ENCODE results near the gene FBXL13. TPM values are rescaled to one million over a fixed set of nuclear protein-coding genes. Genes with fewer than 3 reads are reported as not detected.

The FBXL13 gene
- total and polyA plus RNA-seq, 10 of the 15 experiments (the other 5 are each of a cell fraction or from before 2014, with no cell fraction given) = 0.08 to 0.95 (median 0.28) TPM; not detected in 2

DNA sequence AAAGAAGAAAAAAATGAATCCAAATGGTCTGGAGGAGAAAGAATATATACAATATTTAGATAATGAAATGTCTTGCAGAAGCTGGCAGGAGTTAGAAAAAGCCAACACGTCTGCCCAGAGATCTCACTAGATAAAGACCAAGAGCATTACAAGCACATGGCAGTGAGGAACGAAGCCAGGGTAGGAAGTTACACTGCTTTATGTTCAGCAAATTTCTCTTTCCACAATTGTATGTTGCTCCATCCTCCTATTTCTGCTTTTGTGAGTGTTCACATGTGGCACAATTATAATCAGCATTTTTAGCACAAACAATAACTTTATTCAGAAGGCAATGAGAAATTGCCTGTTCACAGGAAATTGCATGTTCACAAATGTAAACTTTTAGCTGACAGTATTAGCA, 108.1 kb downstream of the FBXL13 start:
- H3K9ac ChIP-seq (ENCODE audit: control insufficient read depth, insufficient read depth, low read length) = no peak overlapping the region
- H3K27me3 ChIP-seq (replicated peaks in 1 of 2; ENCODE audit: control insufficient read depth in 2 of 2, insufficient read depth in 2 of 2, low read length in 1 of 2) = no peaks in the 10 kb centered on the region
- FAIRE-seq = no peak
- H3K4me3 ChIP-seq = no peak overlapping the region
- H3K4me1 ChIP-seq (ENCODE audit: control insufficient read depth, insufficient read depth, low read length) = no peaks in the 10 kb centered on the region
- H3K4me2 ChIP-seq (ENCODE audit: control insufficient read depth, insufficient read depth) = no peak overlapping the region
- H3K9me3 ChIP-seq (replicated peaks; ENCODE audit: control insufficient read depth, insufficient read depth, low read length) = no peaks in the 10 kb centered on the region
- no peak overlapping the region for H2AFZ ChIP-seq (ENCODE audit: control insufficient read depth, low read depth, low read length)
- in situ Hi-C loops (cut with MboI) = no loop called here
- ATAC-seq = no peak
- ChIA-PET POLR2A (no interaction called here), SMC1A (ENCODE audit: uncharacterized antibody, unreplicated experiment) (no interaction called here), RAD21 (ENCODE audit: unreplicated experiment) (no interaction called here), CTCF (no interaction called here)
- H3K27ac ChIP-seq (ENCODE audit: control insufficient read depth, insufficient read depth) = no peak overlapping the region
- no peaks in the 10 kb centered on the region for H3K79me2 ChIP-seq (ENCODE audit: control insufficient read depth, insufficient read depth, low read length)
- BruUV-seq (replicated peaks) = no TSS peak
- intact Hi-C loops (cut with micrococcal nuclease; ENCODE audit: unreplicated experiment) = no loop called here
- no peaks in the 10 kb centered on the region for H3K36me3 ChIP-seq (ENCODE audit: control insufficient read depth in 2 of 2, insufficient read depth in 2 of 2, low read length in 1 of 2)
- 13% methylated on average over 2 of the region's 2 CpGs for WGBS (ENCODE audit: insufficient coverage, insufficient replicate concordance, low lambda C conversion rate, missing lambda C conversion rate)
- no peaks in the 10 kb centered on the region for H4K20me1 ChIP-seq (ENCODE audit: control insufficient read depth, insufficient read depth)
- no peak for DNase-seq (ENCODE audit: low read depth, low spot score)
- TF ChIP-seq, protein P1, sequence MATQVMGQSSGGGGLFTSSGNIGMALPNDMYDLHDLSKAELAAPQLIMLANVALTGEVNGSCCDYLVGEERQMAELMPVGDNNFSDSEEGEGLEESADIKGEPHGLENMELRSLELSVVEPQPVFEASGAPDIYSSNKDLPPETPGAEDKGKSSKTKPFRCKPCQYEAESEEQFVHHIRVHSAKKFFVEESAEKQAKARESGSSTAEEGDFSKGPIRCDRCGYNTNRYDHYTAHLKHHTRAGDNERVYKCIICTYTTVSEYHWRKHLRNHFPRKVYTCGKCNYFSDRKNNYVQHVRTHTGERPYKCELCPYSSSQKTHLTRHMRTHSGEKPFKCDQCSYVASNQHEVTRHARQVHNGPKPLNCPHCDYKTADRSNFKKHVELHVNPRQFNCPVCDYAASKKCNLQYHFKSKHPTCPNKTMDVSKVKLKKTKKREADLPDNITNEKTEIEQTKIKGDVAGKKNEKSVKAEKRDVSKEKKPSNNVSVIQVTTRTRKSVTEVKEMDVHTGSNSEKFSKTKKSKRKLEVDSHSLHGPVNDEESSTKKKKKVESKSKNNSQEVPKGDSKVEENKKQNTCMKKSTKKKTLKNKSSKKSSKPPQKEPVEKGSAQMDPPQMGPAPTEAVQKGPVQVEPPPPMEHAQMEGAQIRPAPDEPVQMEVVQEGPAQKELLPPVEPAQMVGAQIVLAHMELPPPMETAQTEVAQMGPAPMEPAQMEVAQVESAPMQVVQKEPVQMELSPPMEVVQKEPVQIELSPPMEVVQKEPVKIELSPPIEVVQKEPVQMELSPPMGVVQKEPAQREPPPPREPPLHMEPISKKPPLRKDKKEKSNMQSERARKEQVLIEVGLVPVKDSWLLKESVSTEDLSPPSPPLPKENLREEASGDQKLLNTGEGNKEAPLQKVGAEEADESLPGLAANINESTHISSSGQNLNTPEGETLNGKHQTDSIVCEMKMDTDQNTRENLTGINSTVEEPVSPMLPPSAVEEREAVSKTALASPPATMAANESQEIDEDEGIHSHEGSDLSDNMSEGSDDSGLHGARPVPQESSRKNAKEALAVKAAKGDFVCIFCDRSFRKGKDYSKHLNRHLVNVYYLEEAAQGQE (IDR thresholded peaks at IDR 0.05; ENCODE audit: low read depth, low read length) = no peak
- TF ChIP-seq EED (IDR thresholded peaks at IDR 0.05; ENCODE audit: low read depth) = no peak
- no peak for TF ChIP-seq HDAC6 (IDR thresholded peaks at IDR 0.05; ENCODE audit: unreplicated experiment)
- TF ChIP-seq EP300 (IDR thresholded peaks at IDR 0.05; ENCODE audit: borderline replicate concordance in 1 of 2, control insufficient read depth in 1 of 2, low read depth in 2 of 2, low read length in 2 of 2) = no peak
- TF ChIP-seq CBFB (IDR thresholded peaks at IDR 0.05; ENCODE audit: low read depth) = no peak
- TF ChIP-seq BRCA1 (IDR thresholded peaks at IDR 0.05; ENCODE audit: low read depth, low read length) = no peak
- no peak for TF ChIP-seq SUZ12 (IDR thresholded peaks at IDR 0.05; ENCODE audit: unreplicated experiment)
- no peak for TF ChIP-seq STAT3 (IDR thresholded peaks at IDR 0.05; ENCODE audit: low read depth, low read length)
- TF ChIP-seq PAX5 (IDR thresholded peaks at IDR 0.05; ENCODE audit: borderline replicate concordance, low read depth, low read length) = no peak
- TF ChIP-seq ASH2L (IDR thresholded peaks at IDR 0.05; ENCODE audit: borderline replicate concordance, low read depth) = no peak
- no peak for TF ChIP-seq FOXM1 (IDR thresholded peaks at IDR 0.05; ENCODE audit: low read depth, low read length)
- TF ChIP-seq, protein P2, sequence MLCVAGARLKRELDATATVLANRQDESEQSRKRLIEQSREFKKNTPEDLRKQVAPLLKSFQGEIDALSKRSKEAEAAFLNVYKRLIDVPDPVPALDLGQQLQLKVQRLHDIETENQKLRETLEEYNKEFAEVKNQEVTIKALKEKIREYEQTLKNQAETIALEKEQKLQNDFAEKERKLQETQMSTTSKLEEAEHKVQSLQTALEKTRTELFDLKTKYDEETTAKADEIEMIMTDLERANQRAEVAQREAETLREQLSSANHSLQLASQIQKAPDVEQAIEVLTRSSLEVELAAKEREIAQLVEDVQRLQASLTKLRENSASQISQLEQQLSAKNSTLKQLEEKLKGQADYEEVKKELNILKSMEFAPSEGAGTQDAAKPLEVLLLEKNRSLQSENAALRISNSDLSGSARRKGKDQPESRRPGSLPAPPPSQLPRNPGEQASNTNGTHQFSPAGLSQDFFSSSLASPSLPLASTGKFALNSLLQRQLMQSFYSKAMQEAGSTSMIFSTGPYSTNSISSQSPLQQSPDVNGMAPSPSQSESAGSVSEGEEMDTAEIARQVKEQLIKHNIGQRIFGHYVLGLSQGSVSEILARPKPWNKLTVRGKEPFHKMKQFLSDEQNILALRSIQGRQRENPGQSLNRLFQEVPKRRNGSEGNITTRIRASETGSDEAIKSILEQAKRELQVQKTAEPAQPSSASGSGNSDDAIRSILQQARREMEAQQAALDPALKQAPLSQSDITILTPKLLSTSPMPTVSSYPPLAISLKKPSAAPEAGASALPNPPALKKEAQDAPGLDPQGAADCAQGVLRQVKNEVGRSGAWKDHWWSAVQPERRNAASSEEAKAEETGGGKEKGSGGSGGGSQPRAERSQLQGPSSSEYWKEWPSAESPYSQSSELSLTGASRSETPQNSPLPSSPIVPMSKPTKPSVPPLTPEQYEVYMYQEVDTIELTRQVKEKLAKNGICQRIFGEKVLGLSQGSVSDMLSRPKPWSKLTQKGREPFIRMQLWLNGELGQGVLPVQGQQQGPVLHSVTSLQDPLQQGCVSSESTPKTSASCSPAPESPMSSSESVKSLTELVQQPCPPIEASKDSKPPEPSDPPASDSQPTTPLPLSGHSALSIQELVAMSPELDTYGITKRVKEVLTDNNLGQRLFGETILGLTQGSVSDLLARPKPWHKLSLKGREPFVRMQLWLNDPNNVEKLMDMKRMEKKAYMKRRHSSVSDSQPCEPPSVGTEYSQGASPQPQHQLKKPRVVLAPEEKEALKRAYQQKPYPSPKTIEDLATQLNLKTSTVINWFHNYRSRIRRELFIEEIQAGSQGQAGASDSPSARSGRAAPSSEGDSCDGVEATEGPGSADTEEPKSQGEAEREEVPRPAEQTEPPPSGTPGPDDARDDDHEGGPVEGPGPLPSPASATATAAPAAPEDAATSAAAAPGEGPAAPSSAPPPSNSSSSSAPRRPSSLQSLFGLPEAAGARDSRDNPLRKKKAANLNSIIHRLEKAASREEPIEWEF (IDR thresholded peaks at IDR 0.05; ENCODE audit: insufficient replicate concordance, low read depth, low read length) = no peak
- TF ChIP-seq NR2F1 (conservative IDR thresholded peaks at IDR 0.05) = no peak
- TF ChIP-seq, protein P3, sequence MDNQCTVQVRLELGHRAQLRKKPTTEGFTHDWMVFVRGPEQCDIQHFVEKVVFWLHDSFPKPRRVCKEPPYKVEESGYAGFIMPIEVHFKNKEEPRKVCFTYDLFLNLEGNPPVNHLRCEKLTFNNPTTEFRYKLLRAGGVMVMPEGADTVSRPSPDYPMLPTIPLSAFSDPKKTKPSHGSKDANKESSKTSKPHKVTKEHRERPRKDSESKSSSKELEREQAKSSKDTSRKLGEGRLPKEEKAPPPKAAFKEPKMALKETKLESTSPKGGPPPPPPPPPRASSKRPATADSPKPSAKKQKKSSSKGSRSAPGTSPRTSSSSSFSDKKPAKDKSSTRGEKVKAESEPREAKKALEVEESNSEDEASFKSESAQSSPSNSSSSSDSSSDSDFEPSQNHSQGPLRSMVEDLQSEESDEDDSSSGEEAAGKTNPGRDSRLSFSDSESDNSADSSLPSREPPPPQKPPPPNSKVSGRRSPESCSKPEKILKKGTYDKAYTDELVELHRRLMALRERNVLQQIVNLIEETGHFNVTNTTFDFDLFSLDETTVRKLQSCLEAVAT (IDR thresholded peaks at IDR 0.05) = no peak
- no peak for TF ChIP-seq RAD51 (IDR thresholded peaks at IDR 0.05)
- TF ChIP-seq ATF7 (IDR thresholded peaks at IDR 0.05; ENCODE audit: low read depth) = no peak

Data from GM12878 (cell line).